ENCODE data around the gene KATNAL2.

KATNAL2 gene

DNA sequence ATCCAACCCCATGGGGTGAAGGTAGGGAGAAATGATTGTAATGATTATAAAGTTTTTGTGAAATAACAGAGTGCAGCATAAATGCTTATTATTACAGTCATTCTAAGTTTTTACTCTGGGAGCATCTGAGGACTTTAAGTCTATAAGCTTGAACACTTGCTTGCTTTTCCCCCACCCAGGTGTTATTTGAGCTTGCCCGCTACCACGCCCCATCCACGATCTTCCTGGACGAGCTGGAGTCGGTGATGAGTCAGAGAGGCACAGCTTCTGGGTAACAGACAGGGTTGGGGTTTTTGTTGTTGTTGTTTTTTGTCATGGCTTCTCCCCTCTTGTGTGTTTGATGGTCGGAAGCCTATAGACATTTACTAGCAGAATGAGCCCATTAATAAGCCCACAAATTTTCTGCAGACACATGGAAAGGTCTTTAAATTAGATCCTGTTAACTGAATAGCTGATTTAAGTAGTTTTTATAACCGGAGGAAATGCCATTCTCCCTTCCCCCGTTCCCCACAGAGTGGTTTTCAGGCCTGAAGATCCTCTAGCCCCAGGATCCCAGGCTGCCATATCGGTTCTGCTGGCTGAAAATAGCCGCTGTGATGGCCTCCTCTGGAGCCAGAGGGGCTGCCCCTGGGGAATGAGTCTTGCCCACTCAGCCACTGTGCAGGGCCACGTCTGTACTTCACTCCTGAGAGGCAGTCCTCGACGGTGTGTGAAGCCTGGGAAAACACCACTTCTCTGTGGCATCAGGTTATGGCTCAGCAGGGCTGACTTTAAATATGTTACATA, 157.9 kb downstream of the KATNAL2 start:
- Histone ChIP-seq H2AFZ (ENCODE audit: low read depth, low read length, severe bottlenecking) (no peak overlapping the region), H3K4me3 (ENCODE audit: insufficient read depth, low read length, poor library complexity, severe bottlenecking) (no peak overlapping the region), H3K4me2 (ENCODE audit: low read depth, low read length, poor library complexity, severe bottlenecking) (no peak overlapping the region)

DNA sequence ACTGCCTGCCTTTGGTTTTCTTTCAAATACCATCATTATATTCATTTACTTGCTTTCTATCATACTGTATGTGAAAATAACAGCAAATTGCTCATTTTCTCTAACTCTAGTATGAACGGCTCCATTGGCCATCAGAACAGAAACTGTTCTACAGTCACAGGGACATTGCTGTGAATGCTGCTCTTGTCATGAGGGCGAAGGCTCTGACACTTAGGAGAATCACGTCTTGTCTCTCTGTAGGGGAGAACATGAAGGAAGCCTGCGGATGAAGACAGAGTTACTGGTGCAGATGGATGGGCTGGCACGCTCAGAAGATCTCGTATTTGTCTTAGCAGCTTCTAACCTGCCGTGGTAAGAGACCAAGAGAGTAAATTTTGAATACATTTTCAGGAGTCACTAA, 159.7 kb downstream of the KATNAL2 start:
- H3K9ac ChIP-seq (ENCODE audit: low read length), result no peak overlapping the region
- no peak overlapping the region for H3K4me2 ChIP-seq (ENCODE audit: low read depth, low read length, poor library complexity, severe bottlenecking)
- no peaks in the 10 kb centered on the region for H4K20me1 ChIP-seq (ENCODE audit: low read depth, low read length)
- no peaks in the 10 kb centered on the region for H3K9me2 ChIP-seq (replicated peaks; ENCODE audit: insufficient read depth, low read length)
- no peak overlapping the region for H3K27ac ChIP-seq (ENCODE audit: low read depth, low read length)
- H3F3A ChIP-seq (ENCODE audit: insufficient read depth), result no peaks in the 10 kb centered on the region
- no peaks in the 10 kb centered on the region for H3K27me3 ChIP-seq (ENCODE audit: low read length)
- H2AFZ ChIP-seq (ENCODE audit: low read depth, low read length, severe bottlenecking), result no peak overlapping the region
- no peaks in the 10 kb centered on the region for H3K9me3 ChIP-seq (ENCODE audit: insufficient read depth, low read length)
- H3K4me3 ChIP-seq (ENCODE audit: insufficient read depth, low read length, poor library complexity, severe bottlenecking), result no peak overlapping the region
- no peaks in the 10 kb centered on the region for H3K79me2 ChIP-seq (ENCODE audit: insufficient read depth, low read length)
- H3K36me3 ChIP-seq (ENCODE audit: low read length), result peaks cover 12% of the 10 kb centered on the region; the same call in 1 of the 2 replicates
- no peak for TF ChIP-seq EZH2phosphoT487 (conservative IDR thresholded peaks at IDR 0.05; ENCODE audit: low read length)

More for the DNA sequence above, 157.9 kb downstream of the KATNAL2 start:
- H3K9ac ChIP-seq (ENCODE audit: low read length), result no peak overlapping the region
- H3K9me2 ChIP-seq (replicated peaks; ENCODE audit: insufficient read depth, low read length), result no peaks in the 10 kb centered on the region
- no peaks in the 10 kb centered on the region for H3F3A ChIP-seq (ENCODE audit: insufficient read depth)
- no peaks in the 10 kb centered on the region for H3K79me2 ChIP-seq (ENCODE audit: insufficient read depth, low read length)
- no peaks in the 10 kb centered on the region for H3K9me3 ChIP-seq (ENCODE audit: insufficient read depth, low read length)
- no peaks in the 10 kb centered on the region for H3K27me3 ChIP-seq (ENCODE audit: low read length)
- H3K36me3 ChIP-seq (ENCODE audit: low read length), result peaks cover 12% of the 10 kb centered on the region; the same call in 1 of the 2 replicates
- H4K20me1 ChIP-seq (ENCODE audit: low read depth, low read length), result no peaks in the 10 kb centered on the region
- no peak overlapping the region for H3K27ac ChIP-seq (ENCODE audit: low read depth, low read length)
- no peak for TF ChIP-seq EZH2phosphoT487 (conservative IDR thresholded peaks at IDR 0.05; ENCODE audit: low read length)

DNA sequence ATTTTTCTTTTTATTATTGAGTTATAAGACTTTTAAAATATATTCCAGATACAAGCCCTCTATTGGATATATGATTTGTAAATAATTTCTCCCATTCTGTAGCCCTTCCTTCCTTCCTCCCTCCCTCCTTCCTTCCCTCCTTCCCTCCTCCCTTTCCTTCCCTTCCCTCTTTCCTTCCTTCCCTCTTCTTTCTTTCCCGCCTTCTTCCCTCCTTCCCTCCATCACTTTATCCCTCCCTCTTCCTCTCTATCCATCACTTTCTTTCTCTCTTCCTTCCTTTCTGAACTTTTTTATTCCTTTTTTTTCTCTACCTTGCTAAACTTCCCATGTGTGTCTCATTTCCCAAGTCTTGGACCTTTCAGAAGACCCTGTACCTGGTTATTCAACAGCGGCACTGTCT, 163.5 kb downstream of the KATNAL2 start:
- no peaks in the 10 kb centered on the region for H4K20me1 ChIP-seq (ENCODE audit: low read depth, low read length)
- H3K9me2 ChIP-seq (replicated peaks; ENCODE audit: insufficient read depth, low read length), result no peaks in the 10 kb centered on the region
- H3K36me3 ChIP-seq (ENCODE audit: low read length), result peaks cover 7% of the 10 kb centered on the region; the same call in 1 of the 2 replicates
- H3K4me3 ChIP-seq (ENCODE audit: insufficient read depth, low read length, poor library complexity, severe bottlenecking), result no peak overlapping the region
- no peaks in the 10 kb centered on the region for H3K27me3 ChIP-seq (ENCODE audit: low read length)
- H3K4me2 ChIP-seq (ENCODE audit: low read depth, low read length, poor library complexity, severe bottlenecking), result no peak overlapping the region
- H3K27ac ChIP-seq (ENCODE audit: low read depth, low read length), result no peak overlapping the region
- no peak overlapping the region for H3K9ac ChIP-seq (ENCODE audit: low read length)
- H3F3A ChIP-seq (ENCODE audit: insufficient read depth), result no peaks in the 10 kb centered on the region
- TF ChIP-seq EZH2phosphoT487 (conservative IDR thresholded peaks at IDR 0.05; ENCODE audit: low read length), result no peak
- H3K79me2 ChIP-seq (ENCODE audit: insufficient read depth, low read length), result no peaks in the 10 kb centered on the region
- H3K9me3 ChIP-seq (ENCODE audit: insufficient read depth, low read length), result no peaks in the 10 kb centered on the region
- no peak overlapping the region for H2AFZ ChIP-seq (ENCODE audit: low read depth, low read length, severe bottlenecking)

DNA sequence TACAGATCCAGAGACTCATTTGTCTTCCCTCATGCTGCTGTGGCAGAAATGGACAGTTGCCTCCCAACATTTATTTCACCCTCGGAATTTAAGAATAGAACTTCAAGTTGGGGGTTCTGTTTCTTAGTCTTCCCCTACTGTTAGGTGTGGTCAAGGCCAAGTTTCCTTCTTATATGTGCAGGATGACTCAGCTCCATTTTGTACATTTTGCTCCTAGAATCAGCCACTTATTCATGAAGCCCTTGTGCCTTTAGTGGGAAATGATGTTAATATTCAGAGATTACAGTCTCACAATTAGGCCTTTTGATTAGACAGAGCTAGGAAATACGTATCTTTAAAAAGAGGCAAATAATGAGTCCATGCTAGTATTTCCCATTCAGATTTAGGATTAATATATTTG, 164.2 kb downstream of the KATNAL2 start:
- H3K9ac ChIP-seq (ENCODE audit: low read length), result no peak overlapping the region
- H3K27ac ChIP-seq (ENCODE audit: low read depth, low read length), result no peak overlapping the region
- H3K36me3 ChIP-seq (ENCODE audit: low read length), result peaks cover 7% of the 10 kb centered on the region; the same call in 1 of the 2 replicates
- H3K4me2 ChIP-seq (ENCODE audit: low read depth, low read length, poor library complexity, severe bottlenecking), result no peak overlapping the region
- H3K9me3 ChIP-seq (ENCODE audit: insufficient read depth, low read length), result no peaks in the 10 kb centered on the region
- H3K27me3 ChIP-seq (ENCODE audit: low read length), result no peaks in the 10 kb centered on the region
- no peaks in the 10 kb centered on the region for H3F3A ChIP-seq (ENCODE audit: insufficient read depth)
- H3K9me2 ChIP-seq (replicated peaks; ENCODE audit: insufficient read depth, low read length), result no peaks in the 10 kb centered on the region
- H3K79me2 ChIP-seq (ENCODE audit: insufficient read depth, low read length), result no peaks in the 10 kb centered on the region
- TF ChIP-seq, protein P1, sequence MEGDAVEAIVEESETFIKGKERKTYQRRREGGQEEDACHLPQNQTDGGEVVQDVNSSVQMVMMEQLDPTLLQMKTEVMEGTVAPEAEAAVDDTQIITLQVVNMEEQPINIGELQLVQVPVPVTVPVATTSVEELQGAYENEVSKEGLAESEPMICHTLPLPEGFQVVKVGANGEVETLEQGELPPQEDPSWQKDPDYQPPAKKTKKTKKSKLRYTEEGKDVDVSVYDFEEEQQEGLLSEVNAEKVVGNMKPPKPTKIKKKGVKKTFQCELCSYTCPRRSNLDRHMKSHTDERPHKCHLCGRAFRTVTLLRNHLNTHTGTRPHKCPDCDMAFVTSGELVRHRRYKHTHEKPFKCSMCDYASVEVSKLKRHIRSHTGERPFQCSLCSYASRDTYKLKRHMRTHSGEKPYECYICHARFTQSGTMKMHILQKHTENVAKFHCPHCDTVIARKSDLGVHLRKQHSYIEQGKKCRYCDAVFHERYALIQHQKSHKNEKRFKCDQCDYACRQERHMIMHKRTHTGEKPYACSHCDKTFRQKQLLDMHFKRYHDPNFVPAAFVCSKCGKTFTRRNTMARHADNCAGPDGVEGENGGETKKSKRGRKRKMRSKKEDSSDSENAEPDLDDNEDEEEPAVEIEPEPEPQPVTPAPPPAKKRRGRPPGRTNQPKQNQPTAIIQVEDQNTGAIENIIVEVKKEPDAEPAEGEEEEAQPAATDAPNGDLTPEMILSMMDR (IDR thresholded peaks at IDR 0.05; ENCODE audit: insufficient read depth, low read length, poor library complexity, severe bottlenecking), result no peak
- no peak for TF ChIP-seq EZH2phosphoT487 (conservative IDR thresholded peaks at IDR 0.05; ENCODE audit: low read length)
- H2AFZ ChIP-seq (ENCODE audit: low read depth, low read length, severe bottlenecking), result no peak overlapping the region
- H4K20me1 ChIP-seq (ENCODE audit: low read depth, low read length), result no peaks in the 10 kb centered on the region
- no peak overlapping the region for H3K4me3 ChIP-seq (ENCODE audit: insufficient read depth, low read length, poor library complexity, severe bottlenecking)

Measured in SU-DHL-6 (cell line).